Panc1 (cell line): ENCODE measurements around the gene TRPC6. TPM values are rescaled to one million over a fixed set of nuclear protein-coding genes. Genes with fewer than 3 reads are reported as not detected.

Source experiments
- ATAC-seq: fragments of 200-7000 bp; cut with Tn5 transposase; 2 replicates; pipeline ENCODE4 v1.9.1; 2020; ENCODE audit warnings: mild to moderate bottlenecking, moderate library complexity
- BruUV-seq: library from RNA; stranded (reverse); fragments of 400-500 nt; replicated peaks from 2 replicates; lab custom pipeline; 2021; lab: Mats Ljungman, UMichigan
- CTCF ChIA-PET: fragments of 300-600 bp; sonication (Branson Sonifier 250); formaldehyde crosslinking; loops from one replicate; lab custom pipeline; 2022; ENCODE audit warnings: antibody characterized with exemption; lab: Charles Lee
- POLR2A ChIA-PET: fragments of 300-600 bp; sonication (Branson Sonifier 250); formaldehyde crosslinking; loops from one replicate; lab custom pipeline; 2022; ENCODE audit warnings: antibody characterized with exemption; lab: Charles Lee
- DNase-seq: peaks from one replicate; pipeline ENCODE4 v3.0.0-alpha.2; 2010; ENCODE audit warnings: low read depth, low spot score
- H3K27ac ChIP-seq: 2 replicates; pipeline ENCODE4 v1.5.1; 2011; ENCODE audit warnings: mild to moderate bottlenecking, low read length, inconsistent platforms
- H3K27me3 ChIP-seq: fragments of 200-500 bp; sonication (Bioruptor generic); 2 replicates; pipeline ENCODE4 v1.6.0; 2014; ENCODE audit warnings: low read length, inconsistent platforms; ENCODE audit not compliant: control insufficient read depth, insufficient read depth
- H3K36me3 ChIP-seq: fragments of 200-500 bp; sonication (Bioruptor generic); 2 replicates; pipeline ENCODE4 v1.5.1; 2014; ENCODE audit warnings: inconsistent platforms, mild to moderate bottlenecking, low read length, moderate library complexity; ENCODE audit not compliant: control insufficient read depth, insufficient read depth
- H3K4me1 ChIP-seq: 2 replicates; pipeline ENCODE4 v1.5.1; 2011; ENCODE audit warnings: inconsistent platforms, mild to moderate bottlenecking, low read length, moderate library complexity; ENCODE audit not compliant: control insufficient read depth, insufficient read depth
- H3K4me3 ChIP-seq, 2 experiments: 2 replicates each; pipeline ENCODE4 v1.5.1; 2011 to 2012; ENCODE audit warnings: low read depth in 2 of 2, low read length in 2 of 2, mild to moderate bottlenecking in 2 of 2, inconsistent platforms in 1 of 2, moderate library complexity in 1 of 2
- H3K9me3 ChIP-seq: fragments of 200-500 bp; sonication (Bioruptor generic); 2 replicates; pipeline ENCODE4 v1.5.1; 2014; ENCODE audit warnings: low read depth, mild to moderate bottlenecking, inconsistent platforms, low read length, moderate library complexity; ENCODE audit not compliant: control insufficient read depth, insufficient read depth
- CTCF ChIP-seq: fragments of 450-650 bp; IDR thresholded peaks from 2 replicates; pipeline ENCODE4 v1.5.1; 2017; ENCODE audit warnings: mild to moderate bottlenecking
- POLR2AphosphoS5 ChIP-seq: IDR thresholded peaks from 2 replicates; pipeline ENCODE4 v1.6.1; 2012; ENCODE audit warnings: mild to moderate bottlenecking, low read depth, low read length, moderate library complexity
- REST ChIP-seq, 2 experiments: IDR thresholded peaks; 2 replicates each; pipeline ENCODE4 v1.6.1; 2011 to 2012; ENCODE audit warnings: low read depth in 2 of 2, control low read depth in 1 of 2, low read length in 1 of 2, mild to moderate bottlenecking in 1 of 2, moderate library complexity in 1 of 2; ENCODE audit not compliant: insufficient read depth in 1 of 2
- SIN3A ChIP-seq: IDR thresholded peaks from 2 replicates; pipeline ENCODE4 v1.6.1; 2012; ENCODE audit warnings: low read depth, mild to moderate bottlenecking, low read length, moderate library complexity, borderline replicate concordance; ENCODE audit not compliant: insufficient read depth
- TCF7L2 ChIP-seq: IDR thresholded peaks from 2 replicates; pipeline ENCODE4 v1.6.1; 2011; ENCODE audit warnings: mild to moderate bottlenecking, low read depth, low read length, inconsistent platforms
- in situ Hi-C: cut with HindIII; loops from 2 replicates; pipeline ENCODE4 v1.10.0; 2016; ENCODE audit warnings: low sequenced_read_pairs, low pct_unique_long_range_greater_than_20kb
- intact Hi-C: fragments of 100-400 bp; cut with micrococcal nuclease; formaldehyde crosslinking; loops from one replicate; pipeline ENCODE4 v1.10.0; 2022; ENCODE audit not compliant: unreplicated experiment
- total RNA-seq: library from RNA; stranded (reverse); gene quantifications from one replicate; pipeline ENCODE4 v1.2.1, GENCODE V29; 2021; ENCODE audit not compliant: unreplicated experiment

The TRPC6 gene
- total RNA-seq, 1 experiment from 2014 or later, result not detected

GRCh38 chr11:101474666-101475065 lies 109.1 kb downstream of the TRPC6 start:
- no TSS peak for BruUV-seq
- TF ChIP-seq REST (IDR thresholded peaks at IDR 0.05; ENCODE audit: insufficient read depth in 1 of 2, low read depth in 2 of 2, low read length in 1 of 2) (no peak), POLR2AphosphoS5 (no peak), TCF7L2 (no peak), SIN3A (no peak), CTCF (no peak)
- Histone ChIP-seq H3K4me3 (no peak overlapping the region), H3K27ac (no peak overlapping the region), H3K36me3 (no peaks in the 10 kb centered on the region), H3K27me3 (no peaks in the 10 kb centered on the region; the same call in 1 of the 2 replicates), H3K9me3 (no peaks in the 10 kb centered on the region), H3K4me1 (no peaks in the 10 kb centered on the region)
- ATAC-seq (no peak), DNase-seq (no peak)
- in situ Hi-C loops (no loop called here), intact Hi-C loops (no loop called here)
- ChIA-PET POLR2A (interaction anchor here (0.6 kb wide), 1 partner anchor 353 kb away, joined by 4 read pairs; no protein-coding TSS in a partner anchor), CTCF (no interaction called here)

- Histone ChIP-seq H3K27ac (no peak overlapping the region), H3K9me3 (no peaks in the 10 kb centered on the region), H3K4me1 (no peaks in the 10 kb centered on the region), H3K4me3 (no peak overlapping the region), H3K36me3 (no peaks in the 10 kb centered on the region), H3K27me3 (no peaks in the 10 kb centered on the region; the same call in 1 of the 2 replicates)
- no peak for ATAC-seq
- ChIA-PET CTCF (no interaction called here), POLR2A (interaction anchor here (0.5 kb wide), 1 partner anchor 322 kb away, joined by 7 read pairs; no protein-coding TSS in a partner anchor)
- TF ChIP-seq REST (IDR thresholded peaks at IDR 0.05; ENCODE audit: insufficient read depth in 1 of 2, low read depth in 2 of 2, low read length in 1 of 2) (no peak), POLR2AphosphoS5 (no peak), SIN3A (no peak), TCF7L2 (no peak)
- intact Hi-C loops, result no loop called here
- in situ Hi-C loops, result no loop called here
- no TSS peak for BruUV-seq
- DNase-seq, result no peak
These were observed 112.8 kb downstream of the TRPC6 start for GRCh38 chr11:101470881-101471520.
